CD4-positive, alpha-beta memory T cell (primary cell): ENCODE data around the gene RNF182. TPM values are rescaled to one million over a fixed set of nuclear protein-coding genes. Genes with fewer than 3 reads are reported as not detected.
"Not testable (repeated sequence)": the region's sequence is repeated elsewhere in the genome, so short reads cannot be mapped to it uniquely, and the experiment has no call there.

Experiments
- CTCF ChIA-PET: fragments of 350-600 bp; sonication (Branson Sonifier 250); formaldehyde crosslinking; loops from one replicate; lab custom pipeline; 2021; ENCODE audit warnings: inconsistent platforms; ENCODE audit not compliant: partially characterized antibody; lab: Charles Lee
- POLR2A ChIA-PET: fragments of 350-600 bp; sonication (Branson Sonifier 250); formaldehyde crosslinking; loops from one replicate; lab custom pipeline; 2021; ENCODE audit not compliant: partially characterized antibody; lab: Charles Lee
- DNase-seq, 5 donors: peaks; one replicate each; pipeline versions ENCODE4 v3.0.0 to v3.0.0-alpha.2; 2020 to 2022; ENCODE audit warnings: mixed read lengths in 1 of 5
- H3K27ac ChIP-seq: one replicate; pipeline ENCODE4 v1.7.0; 2013; ENCODE audit warnings: low read depth, low read length
- H3K27me3 ChIP-seq: 2 replicates; pipeline ENCODE4 v1.7.0; 2013; ENCODE audit warnings: mild to moderate bottlenecking, low read length, moderate library complexity; ENCODE audit not compliant: insufficient read depth
- H3K36me3 ChIP-seq: 2 replicates; pipeline ENCODE4 v1.7.0; 2013; ENCODE audit warnings: mild to moderate bottlenecking, low read length, moderate library complexity; ENCODE audit not compliant: insufficient read depth
- H3K4me1 ChIP-seq: 2 replicates; pipeline ENCODE4 v1.7.0; 2013; ENCODE audit warnings: mild to moderate bottlenecking, low read length, moderate library complexity; ENCODE audit not compliant: insufficient read depth
- H3K4me3 ChIP-seq, 2 donors: one replicate each; pipeline ENCODE4 v1.7.0; 2013; ENCODE audit warnings: low read length in 2 of 2, mild to moderate bottlenecking in 1 of 2
- H3K9me3 ChIP-seq, 2 donors: one replicate each; pipeline ENCODE4 v1.7.0; 2013; ENCODE audit warnings: low read length in 2 of 2, control low read depth in 1 of 2; ENCODE audit not compliant: control insufficient read depth in 1 of 2
- H3K27ac Mint-ChIP-seq, 7 donors: one replicate each; pipeline ENCODE4 v1.8.0; 2020 to 2021; ENCODE audit warnings: mixed read lengths in 7 of 7, mild to moderate bottlenecking in 6 of 7, inconsistent platforms in 3 of 7, moderate library complexity in 3 of 7
- H3K27me3 Mint-ChIP-seq, 2 donors: one replicate each; pipeline ENCODE4 v1.8.0; 2020 to 2021; ENCODE audit warnings: mixed read lengths in 2 of 2
- H3K36me3 Mint-ChIP-seq, 2 donors: one replicate each; pipeline ENCODE4 v1.8.0; 2020 to 2021; ENCODE audit warnings: mixed read lengths in 2 of 2, inconsistent platforms in 1 of 2, mild to moderate bottlenecking in 1 of 2
- H3K4me1 Mint-ChIP-seq, 4 donors: one replicate each; pipeline ENCODE4 v1.8.0; 2020 to 2021; ENCODE audit warnings: mixed read lengths in 4 of 4, mild to moderate bottlenecking in 1 of 4
- H3K4me3 Mint-ChIP-seq, 8 donors: one replicate each; pipeline ENCODE4 v1.8.0; 2020 to 2021; ENCODE audit warnings: mixed read lengths in 8 of 8, mild to moderate bottlenecking in 7 of 8, moderate library complexity in 6 of 8, inconsistent platforms in 3 of 8
- H3K9me3 Mint-ChIP-seq, 8 donors: one replicate each; pipeline ENCODE4 v1.8.0; 2020 to 2021; ENCODE audit warnings: mixed read lengths in 8 of 8, mild to moderate bottlenecking in 5 of 8, inconsistent platforms in 3 of 8, moderate library complexity in 1 of 8
- intact Hi-C: fragments of 100-400 bp; cut with micrococcal nuclease; formaldehyde crosslinking; loops from one replicate; pipeline ENCODE4 v1.15.1; 2023
- polyA plus RNA-seq, 2 donors: library from polyadenylated mRNA; unstranded; fragments of 300-500 nt; fragmentation: Illumina TruSeq; gene quantifications; one replicate each; pipeline ENCODE4 v1.2.3, GENCODE V29; 2021
- total RNA-seq, 2 experiments: library from RNA; stranded (reverse); gene quantifications; one replicate each; pipeline ENCODE4 v1.2.3, GENCODE V29; 2021

RNF182 gene
- total and polyA plus RNA-seq, 4 experiments from 2014 or later, result not detected

DNA sequence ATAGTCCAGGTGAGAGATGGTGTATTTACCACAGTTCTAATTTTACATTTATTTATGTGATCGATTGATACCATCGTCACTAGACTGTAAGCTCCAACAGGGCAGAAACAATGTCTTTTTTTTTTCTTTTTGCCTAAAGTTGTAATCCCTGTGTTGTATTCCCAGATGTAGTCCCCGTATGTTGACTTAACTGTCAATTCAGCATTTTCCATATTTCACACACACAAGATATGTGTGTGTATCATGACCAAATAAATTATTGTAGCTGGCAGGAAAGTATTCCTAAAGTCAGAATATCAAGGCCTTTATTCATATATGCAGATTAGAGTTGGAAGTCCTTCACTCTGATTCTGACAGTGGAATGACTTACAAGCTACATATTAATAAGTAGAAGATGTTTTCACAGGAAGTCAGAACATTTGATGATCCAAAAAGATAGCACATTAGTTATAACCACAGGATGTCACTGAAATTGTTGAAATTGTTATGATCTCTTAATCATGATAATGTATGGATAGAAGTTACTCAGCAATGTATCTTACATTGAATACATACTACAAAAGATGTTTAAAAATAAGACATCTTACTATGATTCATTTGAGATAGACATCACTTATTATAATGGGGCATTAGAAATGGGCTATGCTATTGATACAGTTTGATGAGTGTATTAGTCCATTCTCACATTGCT, 10.6 kb downstream of the RNF182 start:
- Histone ChIP-seq H3K9me3 (no peaks in the 10 kb centered on the region), H3K4me3 (no peak overlapping the region), H3K27me3 (peaks cover 10% of the 10 kb centered on the region), H3K4me1 (peaks cover 15% of the 10 kb centered on the region), H3K36me3 (no peaks in the 10 kb centered on the region), H3K27ac (no peak overlapping the region)
- ChIA-PET POLR2A (interaction anchor here (0.5 kb wide), 1 partner anchor 31 kb away, joined by 3 read pairs; no protein-coding TSS in a partner anchor), CTCF (interaction anchor here (0.8 to 1.1 kb wide), 2 partner anchors 28 to 210 kb away, joined by 3 read pairs; no protein-coding TSS in a partner anchor)
- Mint-ChIP-seq H3K27me3 (peaks cover 12 to 15% of the 10 kb centered on the region in 2 donors), H3K36me3 (no peaks in the 10 kb centered on the region), H3K9me3 (peaks cover 0 to 11% (median 5%) of the 10 kb centered on the region in 8 donors), H3K4me1 (peaks cover 12 to 17% (median 16%) of the 10 kb centered on the region in 4 donors), H3K27ac (peak overlapping the region in 1 of 7 donors; percentile 74), H3K4me3 (peak overlapping the region in 2 of 8 donors; percentile 6 to 8)
- intact Hi-C loops, result no loop called here
- peak in 1 of 5 donors; percentile 10 for DNase-seq

DNA sequence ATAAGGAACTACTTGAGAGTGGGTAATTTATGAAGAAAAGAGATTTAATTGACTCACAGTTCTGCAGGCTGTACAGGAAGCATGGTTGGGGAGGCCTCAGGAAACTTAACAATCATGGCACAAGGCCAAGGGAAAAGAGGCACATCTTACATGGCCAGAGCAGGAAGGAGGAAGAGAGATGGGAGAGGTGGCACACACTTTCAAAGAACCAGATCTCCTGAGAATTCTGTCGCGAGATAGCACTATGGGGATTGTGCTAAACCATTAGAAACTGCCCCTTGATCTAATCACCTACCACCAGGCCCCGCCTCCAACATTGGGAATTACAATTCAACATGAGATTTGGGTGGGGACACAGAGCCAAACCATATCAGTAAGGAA, 11.1 kb downstream of the RNF182 start:
- H3K4me3 Mint-ChIP-seq, result peak overlapping the region in 1 of 8 donors; percentile 8
- H3K4me3 ChIP-seq, DNase-seq, H3K27me3 ChIP-seq, H3K36me3 Mint-ChIP-seq, H3K9me3 ChIP-seq, CTCF ChIA-PET, POLR2A ChIA-PET, intact Hi-C loops, H3K36me3 ChIP-seq, H3K27ac ChIP-seq: not testable (repeated sequence)
- peak overlapping the region in 3 of 7 donors; percentile 3 to 74 (median 33) for H3K27ac Mint-ChIP-seq
- H3K9me3 Mint-ChIP-seq, result peaks cover 0 to 11% (median 4%) of the 10 kb centered on the region in 8 donors
- peaks cover 15% of the 10 kb centered on the region for H3K4me1 ChIP-seq
- H3K27me3 Mint-ChIP-seq, result peaks cover 10 to 12% of the 10 kb centered on the region in 2 donors
- peaks cover 12 to 17% (median 16%) of the 10 kb centered on the region in 4 donors for H3K4me1 Mint-ChIP-seq

DNA sequence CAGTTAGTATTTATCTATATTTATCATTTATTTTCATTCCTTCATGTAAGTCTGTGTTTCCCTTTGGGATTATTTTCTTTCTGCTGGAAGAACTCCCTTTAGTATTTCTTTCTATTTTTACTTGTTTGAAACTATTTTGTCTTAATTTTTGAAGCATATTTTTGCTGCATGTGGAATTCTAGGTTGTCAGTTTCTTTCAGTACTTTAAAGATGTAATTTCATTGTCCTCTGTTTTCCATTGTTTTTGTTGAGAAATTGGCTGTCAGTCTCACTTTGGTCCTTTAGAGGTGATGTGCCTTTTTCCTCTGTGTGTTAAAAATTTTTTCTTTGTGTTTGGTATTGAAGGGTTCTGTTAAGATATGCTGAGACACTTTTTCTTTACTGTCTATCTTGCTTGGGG, 17.1 kb downstream of the RNF182 start:
- no peak for DNase-seq
- ChIA-PET POLR2A (no interaction called here), CTCF (no interaction called here)
- Histone ChIP-seq H3K27ac (no peak overlapping the region), H3K4me1 (no peaks in the 10 kb centered on the region), H3K27me3 (no peaks in the 10 kb centered on the region), H3K4me3 (no peak overlapping the region), H3K36me3 (no peaks in the 10 kb centered on the region), H3K9me3 (no peaks in the 10 kb centered on the region)
- Mint-ChIP-seq H3K36me3 (peaks cover 0 to 3% of the 10 kb centered on the region in 2 donors), H3K9me3 (peaks cover 0 to 23% (median 9%) of the 10 kb centered on the region in 8 donors), H3K27me3 (peaks cover 8 to 12% of the 10 kb centered on the region in 2 donors), H3K4me3 (no peak overlapping the region), H3K27ac (no peak overlapping the region), H3K4me1 (no peaks in the 10 kb centered on the region)
- intact Hi-C loops, result no loop called here

DNA sequence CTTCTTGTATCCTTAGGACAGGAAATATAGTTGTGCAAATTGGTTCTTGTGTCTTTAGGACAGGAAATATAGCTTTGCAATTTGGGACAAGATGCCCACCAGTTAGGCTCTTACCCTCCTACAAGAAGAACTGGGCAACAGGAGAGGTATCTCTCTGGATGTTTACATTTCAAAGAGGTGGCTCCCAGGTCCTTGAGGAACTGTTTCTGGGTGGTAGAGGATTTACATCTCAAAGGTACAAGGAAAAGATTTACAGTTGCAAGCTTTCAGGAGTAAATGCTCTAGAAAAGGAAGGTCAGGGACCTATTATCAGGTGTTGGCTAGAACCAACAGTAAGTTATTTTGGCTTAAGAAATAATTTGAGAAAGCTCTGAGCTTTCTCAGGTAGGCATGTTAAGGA, 19.2 kb downstream of the RNF182 start:
- no peaks in the 10 kb centered on the region for H3K36me3 ChIP-seq
- no peaks in the 10 kb centered on the region for H3K27me3 ChIP-seq
- H3K4me3 ChIP-seq, result no peak overlapping the region
- H3K27ac ChIP-seq, result no peak overlapping the region
- Mint-ChIP-seq H3K4me3 (no peak overlapping the region), H3K27me3 (peaks cover 8 to 12% of the 10 kb centered on the region in 2 donors), H3K4me1 (no peaks in the 10 kb centered on the region), H3K27ac (no peak overlapping the region), H3K36me3 (peaks cover 0 to 3% of the 10 kb centered on the region in 2 donors), H3K9me3 (peaks cover 0 to 32% (median 12%) of the 10 kb centered on the region in 8 donors)
- POLR2A ChIA-PET, result no interaction called here
- intact Hi-C loops, result no loop called here
- CTCF ChIA-PET, result interaction anchor here (1.4 kb wide), 1 partner anchor 123 kb away, joined by 4 read pairs; no protein-coding TSS in a partner anchor
- H3K9me3 ChIP-seq, result no peaks in the 10 kb centered on the region
- DNase-seq, result no peak
- H3K4me1 ChIP-seq, result no peaks in the 10 kb centered on the region

DNA sequence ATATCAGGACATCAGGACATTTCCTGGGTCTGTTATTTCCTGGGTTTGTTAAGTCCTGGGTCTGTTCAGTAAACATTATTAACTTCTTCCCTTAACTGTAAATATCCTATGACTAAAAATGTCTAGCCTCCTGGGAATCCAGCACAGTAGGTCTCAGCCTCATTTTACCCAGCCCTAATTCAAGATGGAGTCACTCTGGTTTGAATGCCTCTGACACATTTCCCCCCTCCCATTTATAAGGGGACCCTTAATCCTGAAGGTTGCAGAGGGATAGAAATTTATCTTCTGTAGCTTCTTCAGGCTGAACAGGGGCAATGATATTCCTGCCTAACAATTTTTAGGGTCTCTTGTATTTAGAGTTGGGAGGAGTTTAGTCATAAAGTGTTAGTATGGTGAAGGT, 21.8 kb downstream of the RNF182 start:
- CTCF ChIA-PET, result no interaction called here

DNA sequence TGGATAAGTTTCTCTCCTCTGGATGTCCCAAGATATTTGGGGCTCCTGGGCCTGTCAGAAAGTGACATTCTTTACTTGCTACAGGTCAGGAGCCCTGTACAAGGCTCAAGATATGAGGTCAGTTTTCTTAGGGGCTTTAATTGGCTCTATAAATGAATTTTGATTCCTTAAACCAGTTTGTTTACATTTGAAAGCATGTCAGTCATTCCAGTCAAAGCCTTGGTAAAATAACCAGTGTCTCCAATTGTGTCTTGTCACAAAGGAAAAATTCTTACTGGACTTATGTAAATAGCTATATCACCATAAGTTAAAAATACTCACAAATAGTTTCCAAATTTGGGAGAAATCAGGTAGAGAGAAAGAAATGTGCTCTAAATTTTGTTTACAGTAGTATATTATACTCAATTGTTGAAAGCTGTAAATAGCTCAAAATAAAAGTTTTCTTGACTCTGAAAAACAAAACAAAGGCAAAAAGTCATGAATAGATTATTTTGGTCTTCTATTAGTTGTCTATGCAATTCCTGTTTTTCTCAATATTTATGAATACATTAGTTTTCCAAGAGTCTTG, 22.9 kb downstream of the RNF182 start:
- no peaks in the 10 kb centered on the region for H3K27me3 ChIP-seq
- peaks cover 0 to 31% (median 7%) of the 10 kb centered on the region in 8 donors for H3K9me3 Mint-ChIP-seq

More for the DNA sequence above, 21.8 kb downstream of the RNF182 start:
- H3K4me1 Mint-ChIP-seq, result no peaks in the 10 kb centered on the region
- H3K36me3 Mint-ChIP-seq, result peaks cover 0 to 3% of the 10 kb centered on the region in 2 donors
- no peak for DNase-seq
- no peak overlapping the region for H3K4me3 Mint-ChIP-seq
- H3K27me3 ChIP-seq, result no peaks in the 10 kb centered on the region
- no peak overlapping the region for H3K4me3 ChIP-seq
- H3K27me3 Mint-ChIP-seq, result peaks cover 12 to 14% of the 10 kb centered on the region in 2 donors
- POLR2A ChIA-PET, result no interaction called here
- intact Hi-C loops, result no loop called here
- H3K27ac Mint-ChIP-seq, result no peak overlapping the region
- H3K27ac ChIP-seq, result no peak overlapping the region
- H3K9me3 Mint-ChIP-seq, result peaks cover 0 to 40% (median 14%) of the 10 kb centered on the region in 8 donors
- no peaks in the 10 kb centered on the region for H3K36me3 ChIP-seq
- H3K4me1 ChIP-seq, result no peaks in the 10 kb centered on the region
- H3K9me3 ChIP-seq, result no peaks in the 10 kb centered on the region

DNA sequence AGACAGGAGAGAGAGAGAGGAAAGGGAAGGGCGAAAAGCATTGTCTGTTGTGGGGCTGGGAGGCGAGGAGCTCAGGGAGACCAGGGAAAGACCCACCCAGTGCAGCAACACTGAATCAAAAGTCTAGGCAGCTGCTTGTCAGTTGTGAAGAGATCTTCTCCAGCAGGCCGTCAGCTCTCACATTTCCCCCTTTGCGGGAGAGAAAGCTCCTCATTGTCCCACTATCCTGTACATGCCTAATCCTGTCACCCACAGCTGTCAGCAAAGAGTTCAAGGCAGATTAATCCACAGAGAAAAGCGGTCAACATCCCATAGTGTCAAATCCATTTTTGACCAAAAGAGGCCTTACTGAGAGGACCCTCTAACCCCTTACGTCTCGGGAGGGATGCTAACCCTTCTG, 27.3 kb downstream of the RNF182 start:
- ChIA-PET CTCF (no interaction called here), POLR2A (no interaction called here)
- Histone ChIP-seq H3K27me3 (no peaks in the 10 kb centered on the region), H3K9me3 (no peaks in the 10 kb centered on the region), H3K27ac (no peak overlapping the region), H3K36me3 (no peaks in the 10 kb centered on the region), H3K4me3 (no peak overlapping the region), H3K4me1 (no peaks in the 10 kb centered on the region)
- DNase-seq, result no peak
- H3K4me3 Mint-ChIP-seq, result no peak overlapping the region
- H3K4me1 Mint-ChIP-seq, result no peaks in the 10 kb centered on the region
- H3K27ac Mint-ChIP-seq, result no peak overlapping the region
- peaks cover 0 to 15% (median 3%) of the 10 kb centered on the region in 8 donors for H3K9me3 Mint-ChIP-seq
- intact Hi-C loops, result no loop called here
- H3K36me3 Mint-ChIP-seq, result no peaks in the 10 kb centered on the region
- H3K27me3 Mint-ChIP-seq, result peaks cover 9 to 11% of the 10 kb centered on the region in 2 donors

More for the DNA sequence above, 22.9 kb downstream of the RNF182 start:
- ChIA-PET POLR2A (no interaction called here), CTCF (no interaction called here)
- Mint-ChIP-seq H3K27me3 (peaks cover 10 to 12% of the 10 kb centered on the region in 2 donors), H3K36me3 (no peaks in the 10 kb centered on the region), H3K4me1 (no peaks in the 10 kb centered on the region), H3K27ac (no peak overlapping the region), H3K4me3 (no peak overlapping the region)
- no peak overlapping the region for H3K27ac ChIP-seq
- no peak for DNase-seq
- no peaks in the 10 kb centered on the region for H3K9me3 ChIP-seq
- H3K36me3 ChIP-seq, result no peaks in the 10 kb centered on the region
- no peaks in the 10 kb centered on the region for H3K4me1 ChIP-seq
- H3K4me3 ChIP-seq, result no peak overlapping the region
- intact Hi-C loops, result no loop called here
